GM19351 (cell line): Measurements from ENCODE around the gene BACE2.
A peak's percentile ranks its signal among the peaks of the same experiment; 100 is the strongest.

Experiments used
- ATAC-seq: cut with Tn5 transposase; IDR thresholded peaks from one replicate; pipeline ENCODE4 v1.9.1; 2021; ENCODE audit warnings: mild to moderate bottlenecking, moderate library complexity; ENCODE audit not compliant: unreplicated experiment

The BACE2 gene

GRCh38 chr21:41317063-41317392, 149.1 kb downstream of the BACE2 start:
- no peak for ATAC-seq

GRCh38 chr21:41317458-41317857, 149.5 kb downstream of the BACE2 start:
- no peak for ATAC-seq

GRCh38 chr21:41318218-41318617, 150.3 kb downstream of the BACE2 start:
- ATAC-seq = no peak

GRCh38 chr21:41319273-41319672, 151.3 kb downstream of the BACE2 start:
- ATAC-seq = no peak

- ATAC-seq = peak; percentile 82
These were observed 153.4 kb downstream of the BACE2 start for GRCh38 chr21:41321211-41321907.

GRCh38 chr21:41321908-41322495, 154.0 kb downstream of the BACE2 start:
- ATAC-seq = no peak

- no peak for ATAC-seq
These were observed 154.8 kb downstream of the BACE2 start for GRCh38 chr21:41322496-41323382.

GRCh38 chr21:41325138-41325912, 157.4 kb downstream of the BACE2 start:
- no peak for ATAC-seq

- ATAC-seq = no peak
These were observed 158.6 kb downstream of the BACE2 start for GRCh38 chr21:41326414-41327080.

- ATAC-seq = no peak
These were observed 159.8 kb downstream of the BACE2 start for GRCh38 chr21:41327753-41328152.

GRCh38 chr21:41328660-41329607, 161.0 kb downstream of the BACE2 start:
- ATAC-seq = no peak
